ENCODE results near the gene SLC13A4.

- TF ChIP-seq CTCF (conservative IDR thresholded peaks at IDR 0.05 in 1 of 2, IDR thresholded peaks at IDR 0.05 in 1 of 2; ENCODE audit: extremely low read depth in 1 of 2, insufficient read depth in 1 of 2, low read depth in 1 of 2, low read length in 2 of 2) (no peak), EZH2 (IDR thresholded peaks at IDR 0.05; ENCODE audit: borderline replicate concordance, low read length) (no peak)
Measured at GRCh38 chr7:135761751-135762488, 33.9 kb upstream of the SLC13A4 start.
